ENCODE measurements around the gene SELENOT.
"Not testable (repeated sequence)": the region's sequence is repeated elsewhere in the genome, so short reads cannot be mapped to it uniquely, and the experiment has no call there.

The SELENOT gene

DNA sequence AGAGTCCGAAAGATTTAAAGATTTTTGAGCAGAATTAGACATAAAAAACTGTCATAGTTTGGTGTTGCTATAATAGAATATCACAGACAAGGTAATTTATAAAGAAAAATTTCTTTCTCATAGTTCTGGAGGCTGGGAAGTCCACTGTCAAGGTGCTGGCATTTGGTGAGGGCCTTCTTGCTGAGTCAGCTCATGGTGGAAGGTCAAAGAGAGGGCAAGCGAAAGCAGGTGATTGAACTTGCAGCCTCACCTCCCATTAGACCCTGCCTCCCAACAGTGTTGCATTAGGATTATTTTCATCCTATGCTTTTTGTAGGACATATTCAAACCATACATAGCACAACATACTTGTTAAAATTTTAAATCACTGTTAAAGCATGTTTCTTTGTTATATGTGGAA is 9.9 kb downstream of the SELENOT start:
- DNase-seq (ENCODE audit: low read depth): no peak
- TF ChIP-seq, protein P1, sequence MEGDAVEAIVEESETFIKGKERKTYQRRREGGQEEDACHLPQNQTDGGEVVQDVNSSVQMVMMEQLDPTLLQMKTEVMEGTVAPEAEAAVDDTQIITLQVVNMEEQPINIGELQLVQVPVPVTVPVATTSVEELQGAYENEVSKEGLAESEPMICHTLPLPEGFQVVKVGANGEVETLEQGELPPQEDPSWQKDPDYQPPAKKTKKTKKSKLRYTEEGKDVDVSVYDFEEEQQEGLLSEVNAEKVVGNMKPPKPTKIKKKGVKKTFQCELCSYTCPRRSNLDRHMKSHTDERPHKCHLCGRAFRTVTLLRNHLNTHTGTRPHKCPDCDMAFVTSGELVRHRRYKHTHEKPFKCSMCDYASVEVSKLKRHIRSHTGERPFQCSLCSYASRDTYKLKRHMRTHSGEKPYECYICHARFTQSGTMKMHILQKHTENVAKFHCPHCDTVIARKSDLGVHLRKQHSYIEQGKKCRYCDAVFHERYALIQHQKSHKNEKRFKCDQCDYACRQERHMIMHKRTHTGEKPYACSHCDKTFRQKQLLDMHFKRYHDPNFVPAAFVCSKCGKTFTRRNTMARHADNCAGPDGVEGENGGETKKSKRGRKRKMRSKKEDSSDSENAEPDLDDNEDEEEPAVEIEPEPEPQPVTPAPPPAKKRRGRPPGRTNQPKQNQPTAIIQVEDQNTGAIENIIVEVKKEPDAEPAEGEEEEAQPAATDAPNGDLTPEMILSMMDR (IDR thresholded peaks at IDR 0.05; ENCODE audit: control insufficient read depth, insufficient read depth, low read depth, low read length, missing control alignments): no peak

DNA sequence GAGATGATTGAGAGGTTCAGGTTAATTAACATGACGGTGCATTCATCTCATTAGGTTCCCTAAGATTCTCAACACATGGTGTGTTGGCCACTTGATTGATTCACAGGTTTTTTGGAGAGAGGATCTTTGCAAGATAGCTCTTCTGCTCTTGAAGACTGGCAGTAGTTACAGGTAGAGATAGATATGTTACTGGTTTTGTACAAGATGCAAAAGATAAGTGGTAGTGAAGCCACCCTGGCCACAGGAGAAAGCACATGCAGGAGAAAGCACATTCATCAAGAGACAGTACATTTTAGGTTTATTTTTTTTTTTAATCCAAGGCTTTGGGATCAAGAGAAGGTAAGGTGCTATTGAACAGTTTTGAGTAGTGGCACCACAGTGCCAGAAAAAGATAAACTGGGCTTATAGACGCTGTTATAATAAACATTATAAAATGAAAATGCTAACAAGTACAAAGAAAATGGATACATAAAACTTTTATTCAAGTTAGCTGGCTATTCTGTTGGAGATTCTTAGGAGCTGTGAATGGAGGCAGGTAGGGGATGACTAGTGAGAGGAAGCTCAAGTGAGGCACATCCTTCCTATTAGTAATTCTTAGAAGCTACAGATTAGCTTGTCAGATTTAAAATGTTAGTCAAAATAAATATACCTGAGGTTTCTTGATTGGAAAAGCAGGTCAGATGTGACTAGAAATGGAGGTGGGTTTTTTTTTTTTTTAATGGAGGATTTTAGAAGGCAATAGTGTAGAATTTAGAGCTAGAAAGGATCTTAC is 10.8 kb downstream of the SELENOT start:
- TF ChIP-seq, protein P1 (IDR thresholded peaks at IDR 0.05; ENCODE audit: control insufficient read depth, insufficient read depth, low read depth, low read length, missing control alignments): no peak
- no peak for DNase-seq (ENCODE audit: low read depth)
- H3K4me3 ChIP-seq (ENCODE audit: control insufficient read depth, low read depth, low read length): no peak overlapping the region

More for the DNA sequence above, 9.9 kb downstream of the SELENOT start:
- no peak overlapping the region for H3K4me3 ChIP-seq (ENCODE audit: control insufficient read depth, low read depth, low read length)

DNA sequence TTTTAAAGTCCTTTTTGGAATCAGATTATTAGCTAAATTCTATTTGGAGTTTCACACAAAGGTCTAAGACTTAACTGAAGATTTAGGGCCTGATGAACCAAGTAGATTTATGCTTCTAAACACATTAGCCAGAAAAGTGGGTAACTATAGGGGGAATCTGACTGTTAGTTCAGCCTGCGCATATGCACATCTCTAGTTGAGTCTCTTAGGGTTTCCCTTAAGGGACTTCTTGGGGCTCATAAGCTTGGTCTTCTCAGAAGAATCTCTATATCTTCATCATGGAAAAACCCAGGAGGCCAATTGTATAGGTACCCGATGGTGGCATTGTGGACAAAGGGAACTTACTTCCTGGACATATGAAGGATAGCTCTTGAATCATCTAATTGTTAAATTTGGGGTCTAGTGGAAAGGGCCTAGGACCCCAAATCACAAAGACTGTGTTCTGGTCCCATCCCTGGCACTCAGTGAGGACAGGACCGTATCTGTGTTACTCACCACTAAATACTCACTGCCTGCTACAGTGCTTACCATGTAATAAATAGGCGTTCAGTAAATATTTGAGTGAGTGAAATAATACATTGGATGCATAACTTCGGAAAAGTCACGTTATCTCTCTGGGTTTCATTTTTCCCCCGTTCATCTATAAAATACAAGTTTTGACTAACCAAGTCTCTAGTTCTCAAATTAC is 17.0 kb downstream of the SELENOT start:
- no peak for DNase-seq (ENCODE audit: low read depth)
- H3K4me3 ChIP-seq (ENCODE audit: control insufficient read depth, low read depth, low read length): no peak overlapping the region
- TF ChIP-seq, protein P1 (IDR thresholded peaks at IDR 0.05; ENCODE audit: control insufficient read depth, insufficient read depth, low read depth, low read length, missing control alignments): no peak

DNA sequence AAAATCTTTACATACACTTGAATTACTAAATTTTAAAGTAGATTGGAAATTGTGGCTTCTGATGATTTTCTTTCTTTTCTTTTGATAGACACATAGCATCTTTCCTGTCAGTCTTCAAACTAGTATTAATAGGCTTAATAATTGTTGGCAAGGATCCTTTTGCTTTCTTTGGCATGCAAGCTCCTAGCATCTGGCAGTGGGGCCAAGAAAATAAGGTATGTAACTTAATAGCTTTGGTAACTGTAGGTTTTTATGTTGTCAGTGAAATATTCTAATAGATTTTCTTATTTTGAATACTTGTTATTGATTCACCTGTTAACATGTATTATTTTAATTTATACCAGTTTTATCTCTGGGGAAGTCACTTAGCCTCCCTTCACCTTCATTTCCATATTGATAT is 19.8 kb downstream of the SELENOT start:
- H3K4me3 ChIP-seq (ENCODE audit: control insufficient read depth, low read depth, low read length); DNase-seq (ENCODE audit: low read depth): not testable (repeated sequence)

DNA sequence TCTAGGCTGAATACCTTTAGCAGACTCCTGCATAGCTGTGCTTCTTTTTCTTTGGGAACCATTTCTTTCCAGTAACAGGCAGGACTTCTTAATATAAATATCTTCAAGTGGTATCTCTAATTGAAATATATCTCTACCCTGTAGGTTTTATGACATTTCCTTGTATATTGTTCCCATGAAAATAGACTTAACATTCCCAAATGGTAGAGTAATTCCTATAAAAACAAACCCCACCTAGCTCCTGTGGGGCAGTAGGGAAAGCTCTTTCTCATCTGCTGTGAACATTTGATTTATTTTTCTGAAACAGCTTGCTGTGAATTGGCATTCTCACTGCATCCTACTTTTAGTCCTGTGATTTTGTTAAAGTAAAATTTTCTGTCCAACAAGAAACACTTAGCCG is 20.8 kb downstream of the SELENOT start:
- no peak overlapping the region for H3K4me3 ChIP-seq (ENCODE audit: control insufficient read depth, low read depth, low read length)
- no peak for DNase-seq (ENCODE audit: low read depth)
- TF ChIP-seq, protein P1 (IDR thresholded peaks at IDR 0.05; ENCODE audit: control insufficient read depth, insufficient read depth, low read depth, low read length, missing control alignments): no peak

DNA sequence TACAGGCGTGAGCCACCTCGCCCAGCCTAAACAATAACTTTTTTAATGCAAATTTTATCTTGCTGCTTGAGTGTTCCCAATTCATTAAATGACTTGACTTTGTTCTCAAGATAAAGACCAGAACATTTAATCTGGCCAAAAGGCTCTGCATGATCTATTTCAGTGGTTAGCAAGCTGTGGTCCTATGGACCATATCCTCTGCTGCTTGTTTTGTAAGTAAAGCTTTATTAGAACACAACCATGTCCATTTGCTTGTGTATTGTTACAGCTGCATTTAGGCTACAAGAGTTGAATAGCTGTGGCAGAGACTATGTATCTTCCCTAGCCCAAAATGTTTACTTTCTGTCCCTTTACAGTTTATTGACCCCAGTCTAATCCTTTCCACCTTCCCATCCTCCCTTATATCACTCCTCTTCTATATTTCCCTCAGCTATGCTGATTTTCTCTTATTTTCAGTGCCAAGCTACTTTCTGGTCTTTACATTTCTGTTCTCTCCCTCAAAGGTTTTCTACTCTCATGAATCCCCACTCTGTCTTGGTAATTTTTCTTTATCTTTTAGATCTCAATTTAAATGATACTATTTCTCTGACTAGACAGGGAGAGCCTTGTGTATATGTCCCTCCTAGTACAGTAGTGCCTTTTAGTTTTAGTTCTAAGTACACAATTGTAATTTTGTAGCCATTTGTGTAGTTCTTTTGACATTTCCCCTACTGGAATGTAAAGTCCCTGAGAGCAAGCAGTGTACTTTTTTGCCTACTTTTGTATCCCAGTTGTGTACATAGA is 23.2 kb downstream of the SELENOT start:
- no peak overlapping the region for H3K4me3 ChIP-seq (ENCODE audit: control insufficient read depth, low read depth, low read length)
- no peak for DNase-seq (ENCODE audit: low read depth)
- TF ChIP-seq, protein P1 (IDR thresholded peaks at IDR 0.05; ENCODE audit: control insufficient read depth, insufficient read depth, low read depth, low read length, missing control alignments): no peak
